GM12892 (cell line): ENCODE data around the gene SYT3.
"Not testable (repeated sequence)": the region's sequence is repeated elsewhere in the genome, so short reads cannot be mapped to it uniquely, and the experiment has no call there.

Experiments
- POLR2A ChIP-seq: IDR thresholded peaks from 2 replicates; pipeline ENCODE4 v1.6.1; 2011; ENCODE audit warnings: low read depth, low read length, control low read depth
- POLR2AphosphoS5 ChIP-seq: IDR thresholded peaks from 2 replicates; pipeline ENCODE4 v1.6.1; 2011; ENCODE audit warnings: low read depth, low read length, control low read depth
- TAF1 ChIP-seq: IDR thresholded peaks from 2 replicates; pipeline ENCODE4 v1.6.1; 2011; ENCODE audit warnings: low read depth, mild to moderate bottlenecking, control low read depth, low read length, borderline replicate concordance

GRCh38 chr19:50618379-50618778 lies 21.3 kb downstream of the SYT3 start:
- TF ChIP-seq POLR2A, TAF1, POLR2AphosphoS5: not testable (repeated sequence)
